HL-60 (cell line): ENCODE results near the gene KCNK15.

ENCODE experiments used
- CTCF ChIP-seq: IDR thresholded peaks from one replicate; pipeline ENCODE4 v1.5.1; 2011; ENCODE audit warnings: low read length, control low read depth, inconsistent platforms; ENCODE audit not compliant: insufficient read depth
- GABPA ChIP-seq: IDR thresholded peaks from 2 replicates; pipeline ENCODE4 v1.6.1; 2012; ENCODE audit warnings: low read depth
- POLR2AphosphoS5 ChIP-seq: IDR thresholded peaks from 2 replicates; pipeline ENCODE4 v1.6.1; 2012; ENCODE audit warnings: low read depth

- TF ChIP-seq CTCF (no peak), GABPA (no peak), POLR2AphosphoS5 (no peak)
Observed at GRCh38 chr20:44704551-44704971, 41.1 kb upstream of the KCNK15 start.
